SK-N-SH (cell line): ENCODE measurements around the gene POLA2.

Source experiments
- CHD2 ChIP-seq: fragments of 150-350 bp; IDR thresholded peaks from 2 replicates; pipeline ENCODE4 v1.6.1; 2018; ENCODE audit warnings: low read length; ENCODE audit not compliant: partially characterized antibody
- CTCF ChIP-seq: fragments of 200-600 bp; sonication (generic); IDR thresholded peaks from 2 replicates; pipeline ENCODE4 v1.6.1; 2017; ENCODE audit warnings: antibody characterized with exemption, mild to moderate bottlenecking, moderate library complexity
- FOXM1 ChIP-seq: IDR thresholded peaks from 2 replicates; pipeline ENCODE4 v1.4.0; 2012; ENCODE audit warnings: low read depth, mild to moderate bottlenecking
- JUND ChIP-seq: IDR thresholded peaks from 2 replicates; pipeline ENCODE4 v1.4.0; 2012
- MAX ChIP-seq: IDR thresholded peaks from 2 replicates; pipeline ENCODE4 v1.4.0; 2012; ENCODE audit warnings: low read depth
- MXI1 ChIP-seq: IDR thresholded peaks from 2 replicates; pipeline ENCODE4 v1.6.1; 2012; ENCODE audit warnings: mild to moderate bottlenecking, low read depth, low read length, improper control_type of control experiment
- NFIC ChIP-seq: IDR thresholded peaks from 2 replicates; pipeline ENCODE4 v1.4.0; 2012; ENCODE audit warnings: borderline replicate concordance
- RAD21 ChIP-seq: IDR thresholded peaks from 2 replicates; pipeline ENCODE4 v1.6.1; 2012; ENCODE audit warnings: mild to moderate bottlenecking, low read length
- RFX5 ChIP-seq: IDR thresholded peaks from 2 replicates; pipeline ENCODE4 v1.6.1; 2012; ENCODE audit warnings: mild to moderate bottlenecking, improper control_type of control experiment, low read length
- SIN3A ChIP-seq: IDR thresholded peaks from 2 replicates; pipeline ENCODE4 v1.6.1; 2012; ENCODE audit warnings: low read depth, mild to moderate bottlenecking, low read length, moderate library complexity, borderline replicate concordance
- TAF1 ChIP-seq: IDR thresholded peaks from 2 replicates; pipeline ENCODE4 v1.6.1; 2012; ENCODE audit warnings: low read depth, mild to moderate bottlenecking, low read length, moderate library complexity, borderline replicate concordance
- USF2 ChIP-seq: fragments of 150-350 bp; IDR thresholded peaks from 2 replicates; pipeline ENCODE4 v1.6.1; 2017; ENCODE audit warnings: antibody characterized with exemption, low read length, low read depth, borderline replicate concordance
- YY1 ChIP-seq: IDR thresholded peaks from 2 replicates; pipeline ENCODE4 v1.4.0; 2012; ENCODE audit warnings: low read depth, mild to moderate bottlenecking
- TF ChIP-seq, protein P1 (sequence below): IDR thresholded peaks from 2 replicates; pipeline ENCODE4 v1.4.0; 2012; ENCODE audit warnings: low read depth, borderline replicate concordance

DNA sequence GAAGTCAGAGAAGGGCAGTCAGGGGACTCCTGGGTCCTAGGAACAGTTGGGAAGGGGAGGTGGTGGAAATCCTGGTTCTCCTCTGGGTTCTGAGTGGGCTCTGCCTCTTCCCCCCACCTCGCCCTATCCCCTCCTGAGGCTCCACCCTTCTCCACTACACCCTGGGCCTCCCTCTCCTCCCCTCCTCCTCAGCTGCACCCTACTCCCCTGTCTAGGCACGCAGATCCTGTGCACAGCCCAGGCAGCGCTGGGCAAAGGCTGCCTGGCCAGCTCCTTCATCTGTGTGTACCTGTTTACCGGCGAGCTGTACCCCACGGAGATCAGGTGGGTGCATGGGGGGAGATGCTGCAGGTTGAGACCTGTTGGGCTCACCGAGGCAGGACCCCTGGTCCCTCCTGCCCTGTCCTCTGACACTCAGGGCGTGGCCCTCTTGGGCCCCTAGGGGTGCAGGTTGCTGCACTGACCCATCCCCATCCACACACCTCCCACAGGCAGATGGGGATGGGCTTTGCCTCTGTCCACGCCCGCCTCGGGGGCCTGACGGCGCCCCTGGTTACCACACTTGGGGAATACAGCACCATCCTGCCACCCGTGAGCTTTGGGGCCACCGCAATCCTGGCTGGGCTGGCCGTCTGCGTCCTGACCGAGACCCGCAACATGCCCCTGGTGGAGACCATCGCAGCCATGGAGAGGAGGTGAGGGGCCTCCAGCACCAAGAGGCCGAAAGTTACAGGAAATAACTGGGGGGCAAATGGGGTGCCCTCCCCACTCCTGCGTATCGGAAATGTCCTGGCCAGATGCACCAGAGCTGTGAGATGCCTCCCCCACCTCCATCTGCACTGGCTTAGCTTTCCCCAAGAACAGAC lies 25.3 kb upstream of the POLA2 start:
- TF ChIP-seq CTCF (no peak), NFIC (no peak), MXI1 (no peak), FOXM1 (no peak), TAF1 (no peak), YY1 (no peak), JUND (no peak), USF2 (no peak), RAD21 (no peak), MAX (no peak), CHD2 (no peak), SIN3A (no peak), RFX5 (no peak)
- TF ChIP-seq, protein P1, sequence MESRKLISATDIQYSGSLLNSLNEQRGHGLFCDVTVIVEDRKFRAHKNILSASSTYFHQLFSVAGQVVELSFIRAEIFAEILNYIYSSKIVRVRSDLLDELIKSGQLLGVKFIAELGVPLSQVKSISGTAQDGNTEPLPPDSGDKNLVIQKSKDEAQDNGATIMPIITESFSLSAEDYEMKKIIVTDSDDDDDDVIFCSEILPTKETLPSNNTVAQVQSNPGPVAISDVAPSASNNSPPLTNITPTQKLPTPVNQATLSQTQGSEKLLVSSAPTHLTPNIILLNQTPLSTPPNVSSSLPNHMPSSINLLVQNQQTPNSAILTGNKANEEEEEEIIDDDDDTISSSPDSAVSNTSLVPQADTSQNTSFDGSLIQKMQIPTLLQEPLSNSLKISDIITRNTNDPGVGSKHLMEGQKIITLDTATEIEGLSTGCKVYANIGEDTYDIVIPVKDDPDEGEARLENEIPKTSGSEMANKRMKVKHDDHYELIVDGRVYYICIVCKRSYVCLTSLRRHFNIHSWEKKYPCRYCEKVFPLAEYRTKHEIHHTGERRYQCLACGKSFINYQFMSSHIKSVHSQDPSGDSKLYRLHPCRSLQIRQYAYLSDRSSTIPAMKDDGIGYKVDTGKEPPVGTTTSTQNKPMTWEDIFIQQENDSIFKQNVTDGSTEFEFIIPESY = no peak
